HG03045 (cell line): ENCODE measurements around the gene GRIK4.
"Not testable (repeated sequence)": the region's sequence is repeated elsewhere in the genome, so short reads cannot be mapped to it uniquely, and the experiment has no call there.

ENCODE experiments used
- ATAC-seq: cut with Tn5 transposase; IDR thresholded peaks from one replicate; pipeline ENCODE4 v1.9.1; 2021; ENCODE audit warnings: mild to moderate bottlenecking, moderate library complexity; ENCODE audit not compliant: unreplicated experiment

Gene GRIK4

DNA sequence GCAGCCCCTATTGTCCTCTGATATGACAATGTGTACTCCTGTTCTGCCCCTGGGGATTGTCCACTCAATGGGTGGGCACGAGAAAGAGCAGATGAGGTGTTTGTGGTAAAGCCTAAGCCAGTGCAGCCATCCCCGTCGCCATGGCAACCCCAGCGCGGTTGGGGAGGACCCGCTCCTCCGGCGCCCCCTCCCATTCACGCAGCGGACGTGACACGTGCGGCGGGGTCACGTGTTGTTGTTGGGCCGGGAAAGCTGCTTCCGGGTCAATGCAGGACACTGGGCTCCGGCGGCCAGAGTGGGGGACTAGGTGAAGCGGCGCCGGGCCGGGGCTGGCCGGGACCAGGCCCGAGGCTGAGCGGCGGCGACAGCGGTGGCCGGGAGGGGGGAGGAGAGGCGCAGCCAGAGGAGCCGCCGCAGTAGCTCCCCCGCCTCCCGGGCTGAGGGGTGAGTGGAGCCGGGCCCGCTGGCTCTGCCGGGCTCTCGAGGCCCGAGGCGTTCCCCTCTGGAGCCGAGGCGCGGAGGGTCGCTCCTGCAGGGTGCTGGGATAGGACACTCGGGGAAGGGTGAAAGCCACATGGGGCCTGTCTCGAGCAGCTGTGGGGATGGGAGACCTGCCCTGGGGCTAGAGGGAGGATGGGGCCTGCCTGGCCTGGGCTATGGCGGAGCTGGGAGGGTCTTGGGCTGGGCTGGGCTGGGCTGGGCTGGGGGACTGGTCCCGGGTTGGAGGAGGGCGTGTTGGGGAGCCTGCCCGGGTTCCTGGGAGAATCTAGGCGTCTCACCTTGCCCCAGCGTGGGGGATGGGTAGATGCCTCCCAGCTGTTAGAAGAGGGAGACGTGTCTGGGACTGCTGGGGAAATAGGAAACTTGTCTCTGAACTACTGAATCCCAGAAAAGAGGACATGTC lies 512.6 kb downstream of the GRIK4 start, which contains the start of gene TBCEL:
Gene TBCEL, plus strand, starts transcription at position 255 of the 904 bp plus-strand sequence. CDS start 21,589 bp downstream, outside the sequence.
- ATAC-seq = peak; percentile 95

DNA sequence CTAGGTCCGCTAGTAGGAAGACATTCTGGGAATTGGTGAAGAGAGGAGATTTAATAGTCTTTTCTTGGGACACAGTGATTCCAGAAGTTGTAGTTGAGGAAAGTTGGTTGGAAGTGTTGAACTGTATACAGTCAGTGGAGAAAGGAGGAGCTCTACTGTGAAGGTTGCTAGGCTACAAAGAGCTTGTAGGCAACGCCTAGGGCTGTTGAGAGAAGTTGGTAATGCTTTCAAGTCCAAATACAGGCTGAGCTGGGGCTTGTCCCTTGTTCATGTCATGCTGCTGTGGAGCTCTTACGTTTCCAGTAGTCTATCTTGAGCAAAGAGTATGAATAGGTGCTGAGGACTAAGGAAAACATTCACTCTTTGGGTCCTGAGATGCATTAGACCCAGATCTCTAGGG lies 513.4 kb downstream of the GRIK4 start:
- ATAC-seq = no peak

DNA sequence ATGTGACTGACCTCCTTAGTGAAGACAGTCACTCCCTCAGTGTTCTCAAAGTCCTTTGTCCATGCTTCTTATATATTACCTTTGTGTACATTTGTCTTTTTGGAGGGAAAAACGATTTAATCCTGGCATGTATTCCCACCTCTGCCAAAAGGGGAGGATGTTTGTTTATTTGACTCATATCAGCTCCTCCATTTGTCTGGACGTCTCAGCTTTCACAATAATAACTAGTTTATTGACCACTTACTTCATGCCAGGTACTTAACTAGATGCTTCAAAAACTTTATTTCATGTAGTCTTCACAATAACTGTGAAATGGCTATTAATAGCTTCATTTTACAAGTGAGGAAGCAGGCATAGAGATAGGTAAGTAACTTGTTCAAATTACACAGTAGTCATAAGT lies 517.6 kb downstream of the GRIK4 start:
- ATAC-seq = no peak

DNA sequence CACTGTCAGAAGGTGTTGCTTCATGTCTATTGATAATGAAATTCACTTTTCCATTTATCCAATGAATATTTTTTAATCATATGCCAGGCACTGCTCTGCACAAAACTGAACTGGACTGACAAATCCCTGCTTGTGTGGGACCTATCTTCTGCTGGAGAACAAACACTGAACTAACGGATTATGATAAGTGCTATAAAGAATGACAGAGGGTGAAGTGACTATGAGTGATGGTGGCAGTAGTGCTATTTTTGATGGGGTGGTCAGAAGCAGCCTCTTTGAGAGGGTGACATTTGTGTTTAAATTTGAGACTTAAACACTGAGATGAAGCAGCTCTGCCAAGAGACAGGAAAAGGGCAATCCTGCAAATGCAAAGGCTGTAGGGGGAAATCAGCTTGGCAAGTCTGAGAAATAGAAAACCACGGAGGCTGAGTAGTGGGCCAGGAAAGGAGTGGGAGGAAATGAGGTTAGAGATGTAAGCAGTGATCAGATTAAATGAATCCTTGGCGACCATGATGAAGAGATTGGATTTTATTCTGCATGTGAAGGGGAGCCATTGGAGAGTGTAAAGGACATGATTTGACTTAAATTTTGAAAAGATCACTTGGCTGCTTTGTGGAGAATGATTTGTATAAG lies 518.4 kb downstream of the GRIK4 start:
- ATAC-seq = no peak

DNA sequence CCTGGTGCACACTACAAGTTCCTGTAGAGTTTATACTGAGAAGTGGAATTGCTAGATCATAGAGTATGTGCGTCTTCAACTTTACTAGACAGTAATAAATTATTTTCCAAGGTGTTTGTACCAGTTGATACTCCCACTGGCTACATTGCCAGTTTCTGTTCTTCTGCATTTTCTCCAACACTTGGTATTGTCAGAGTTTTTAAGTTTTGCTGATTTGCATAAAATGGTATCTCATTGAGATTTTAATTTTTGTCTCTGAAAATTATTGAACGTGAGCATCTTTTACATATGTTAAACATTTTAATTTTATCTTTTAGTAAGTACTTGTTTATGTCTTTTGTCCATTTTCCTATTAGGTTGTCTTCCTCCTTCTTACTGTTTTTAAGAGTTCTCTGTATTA lies 519.6 kb downstream of the GRIK4 start:
- no peak for ATAC-seq

DNA sequence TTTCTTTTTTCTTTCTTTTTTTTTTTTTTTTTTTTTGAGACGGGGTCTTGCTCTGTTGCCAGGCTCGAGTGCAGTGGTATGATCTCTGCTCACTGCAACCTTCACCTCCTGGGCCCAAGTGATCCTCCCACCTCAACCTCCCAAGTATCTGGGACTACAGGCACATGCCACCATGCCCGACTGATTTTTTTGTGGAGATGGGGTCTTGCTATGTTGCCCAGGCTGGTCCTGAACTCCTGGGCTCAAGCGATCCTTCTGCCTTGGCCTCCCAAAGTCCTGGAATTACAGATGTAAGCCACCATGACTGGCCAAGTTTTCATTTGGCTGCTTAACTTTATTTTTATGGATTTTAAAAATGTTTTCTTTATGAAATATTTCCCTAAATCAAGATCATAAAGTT lies 520.1 kb downstream of the GRIK4 start:
- not testable (repeated sequence) for ATAC-seq

DNA sequence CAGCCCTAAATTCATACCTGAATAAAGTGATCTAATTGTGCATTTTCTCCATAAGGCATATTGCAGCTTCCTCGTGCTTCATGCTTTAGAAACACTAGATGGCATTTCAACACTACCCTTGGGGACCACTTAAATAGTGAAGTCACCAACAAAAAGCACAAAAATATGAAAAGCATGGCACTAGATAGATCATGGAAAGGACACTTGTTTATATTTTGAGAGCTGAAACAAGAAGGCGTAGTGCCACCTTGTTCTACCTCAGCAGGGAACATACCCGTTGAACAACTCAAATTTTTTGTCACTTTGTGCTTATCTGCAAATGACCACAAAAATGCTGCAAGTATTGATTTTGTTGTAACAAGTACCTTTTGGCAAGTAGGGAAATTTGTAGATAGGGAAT lies 521.0 kb downstream of the GRIK4 start:
- no peak for ATAC-seq

DNA sequence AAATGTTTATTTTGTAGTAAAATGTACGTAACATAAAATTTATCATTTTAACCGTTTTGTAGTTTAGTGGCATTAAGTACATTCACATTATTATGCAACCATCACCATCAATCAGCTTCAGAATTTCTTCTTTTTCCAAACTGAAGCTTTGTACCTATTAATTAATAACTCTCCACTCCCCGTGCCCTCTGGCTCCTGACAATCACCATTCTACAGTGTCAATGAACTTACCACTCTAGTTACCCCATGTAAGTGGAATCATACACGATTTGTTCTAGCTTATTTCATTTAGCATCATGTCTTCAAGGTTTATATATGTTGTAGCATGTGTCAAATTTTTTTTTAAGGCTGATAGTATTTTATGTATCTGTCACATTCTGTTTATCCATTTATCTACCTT lies 522.1 kb downstream of the GRIK4 start:
- ATAC-seq = no peak

DNA sequence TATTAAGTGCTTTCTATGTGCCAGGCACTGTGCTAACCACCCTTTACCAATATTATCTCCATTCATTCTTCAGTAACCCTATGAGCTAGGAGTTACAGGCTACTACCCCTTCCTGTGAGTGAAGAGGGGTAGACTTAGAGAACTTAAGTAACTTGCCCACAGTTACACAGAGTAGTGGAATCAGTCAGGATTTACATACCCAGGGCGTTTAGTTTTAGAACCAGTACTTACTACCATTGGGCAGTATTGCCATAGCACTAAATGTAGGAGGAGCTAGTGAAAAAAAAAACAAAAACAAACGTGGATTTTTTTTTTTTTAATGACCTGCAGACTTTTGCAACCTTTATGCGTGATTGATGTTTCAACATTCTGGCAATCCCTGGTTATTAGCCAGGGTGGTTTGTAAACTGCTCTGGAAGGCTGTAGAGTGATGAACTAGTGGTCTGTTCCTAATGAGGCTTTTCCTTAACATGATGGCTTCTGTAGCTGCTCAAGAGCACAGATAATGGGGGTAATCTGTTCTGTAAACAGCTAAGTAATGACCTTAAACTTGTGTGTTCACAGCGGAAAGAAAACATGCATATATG lies 523.7 kb downstream of the GRIK4 start:
- no peak for ATAC-seq

DNA sequence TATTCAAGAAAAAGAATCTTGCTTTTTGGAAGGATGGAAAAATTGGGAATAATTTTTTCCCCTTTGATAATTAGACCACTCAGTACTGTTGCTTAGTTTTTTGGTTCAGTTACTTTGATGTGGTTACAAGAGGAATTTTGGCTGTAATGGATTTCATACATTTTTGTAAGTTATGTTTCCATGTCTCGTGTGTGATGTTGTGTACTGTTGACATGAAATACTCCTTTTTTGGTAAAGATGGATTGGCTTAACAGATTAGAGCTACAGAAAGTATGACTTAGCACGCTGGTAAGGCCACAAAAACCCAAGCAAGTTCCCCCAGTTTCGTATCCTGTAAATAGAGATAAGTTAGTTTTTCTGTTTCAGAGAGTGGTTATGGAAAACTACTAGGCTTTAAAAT lies 524.2 kb downstream of the GRIK4 start:
- ATAC-seq = no peak

DNA sequence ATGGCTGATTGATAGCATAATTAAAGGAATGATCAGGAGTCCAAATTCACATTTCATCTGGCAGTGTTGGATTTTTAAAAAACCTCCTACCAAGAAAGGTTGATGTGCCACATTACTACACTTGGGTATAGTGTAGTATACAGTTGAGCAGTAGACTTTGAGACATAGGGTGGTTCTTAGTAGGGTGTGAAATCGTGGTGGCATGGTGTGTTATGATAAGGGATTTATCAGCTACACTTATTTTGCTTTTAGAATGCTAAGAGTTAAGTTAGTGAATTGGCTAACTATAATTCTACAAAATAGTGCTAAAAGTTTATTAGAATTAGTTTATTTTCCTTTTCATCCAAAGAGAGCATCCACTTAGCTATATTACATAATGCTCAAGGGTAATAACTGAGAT lies 525.5 kb downstream of the GRIK4 start:
- no peak for ATAC-seq
